Hepatocyte (in vitro differentiated cells): ENCODE measurements around the gene LTO1.

Source experiments
- CTCF ChIP-seq: fragments of 200-600 bp; sonication (generic); IDR thresholded peaks from 2 replicates; pipeline ENCODE4 v1.5.1; 2016; ENCODE audit warnings: antibody characterized with exemption, mild to moderate bottlenecking; ENCODE audit not compliant: poor library complexity
- EZH2 ChIP-seq: fragments of 200-600 bp; sonication (generic); IDR thresholded peaks from 2 replicates; pipeline ENCODE4 v1.6.1; 2016; ENCODE audit warnings: antibody characterized with exemption, mild to moderate bottlenecking, borderline replicate concordance

GRCh38 chr11:69648679-69649575 is 26.2 kb downstream of the LTO1 start:
- TF ChIP-seq CTCF: no peak
- TF ChIP-seq EZH2: no peak
